T-helper 2 cell (primary cell): Measurements from ENCODE around the gene TXNRD2.

Experiments
- DNase-seq, 5 experiments: peaks; one replicate each; pipeline versions ENCODE4 v3.0.0 to v3.0.0-alpha.2; 2012 to 2022

TXNRD2 gene

DNA sequence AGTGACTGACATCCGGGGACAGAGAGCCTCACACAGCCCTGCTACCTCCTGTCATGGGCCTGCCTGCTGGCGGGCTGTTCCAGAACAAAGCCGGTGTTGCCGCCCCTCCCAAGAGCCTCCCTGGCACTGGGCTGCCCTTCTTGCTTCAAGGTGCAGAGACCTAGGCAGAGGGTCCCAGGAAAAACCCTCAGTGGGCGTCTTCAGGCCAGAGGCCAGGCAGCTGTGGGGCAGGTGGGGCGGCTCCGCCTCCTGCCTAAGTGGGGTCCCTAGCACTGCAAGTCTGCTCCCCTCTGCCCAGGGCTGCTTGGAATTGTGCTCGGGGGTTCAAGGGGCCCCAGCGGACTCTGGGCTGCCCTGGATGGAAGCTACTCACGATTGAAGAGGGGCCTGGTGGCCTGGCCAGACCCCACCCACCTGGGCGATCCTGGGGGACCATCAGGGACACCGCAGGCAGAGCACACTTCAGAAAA, 66.5 kb downstream of the TXNRD2 start:
- no peak for DNase-seq

- DNase-seq, result peak in 3 of 5 experiments; percentile 8 to 62 (median 24)
Observed at GRCh38 chr22:19874307-19875060, 67.1 kb downstream of the TXNRD2 start.

- DNase-seq, result peak in 1 of 5 experiments; percentile 1
Observed at GRCh38 chr22:19873960-19874306, 67.7 kb downstream of the TXNRD2 start.

DNA sequence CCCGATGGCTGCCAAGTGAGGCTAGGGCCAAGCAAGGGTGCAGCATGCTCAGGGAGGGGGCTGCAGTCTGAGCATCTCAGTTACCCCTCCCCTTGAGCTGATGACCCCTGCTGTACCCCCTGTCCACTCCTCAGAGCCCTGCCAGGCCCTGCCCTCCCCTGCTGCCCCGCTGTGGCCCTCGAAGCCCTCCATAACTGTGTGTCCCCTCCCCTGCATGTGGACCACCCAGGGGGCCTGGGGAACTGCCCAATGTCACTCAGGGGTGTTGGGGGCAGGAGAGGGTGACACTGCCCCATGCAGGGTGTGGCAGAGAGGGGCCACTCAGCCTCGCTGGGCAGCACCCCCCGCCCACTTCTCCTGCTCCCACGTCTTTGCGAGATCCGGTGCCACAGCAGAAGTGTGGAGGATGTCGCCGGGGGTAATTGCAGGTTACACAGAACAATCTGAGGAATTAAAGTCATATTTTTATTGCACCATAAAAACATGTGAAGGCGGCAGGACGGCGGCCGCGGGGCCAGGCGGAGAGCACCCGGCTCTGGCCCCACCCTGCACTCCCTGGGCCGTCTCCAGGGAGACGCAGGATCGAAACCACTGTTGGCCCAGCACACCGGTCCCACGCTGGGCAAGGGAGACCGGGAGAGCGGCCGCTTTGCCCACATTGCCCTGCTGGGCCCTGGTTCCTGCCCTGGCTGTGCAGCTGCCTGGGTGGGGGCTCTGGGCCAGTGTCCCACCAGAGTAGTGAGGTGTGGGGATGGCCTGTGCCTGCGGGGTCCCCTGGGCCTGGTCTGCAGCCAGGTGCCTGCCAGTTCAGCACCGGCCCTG, 68.3 kb downstream of the TXNRD2 start:
- peak in 1 of 5 experiments; percentile 2 for DNase-seq

DNA sequence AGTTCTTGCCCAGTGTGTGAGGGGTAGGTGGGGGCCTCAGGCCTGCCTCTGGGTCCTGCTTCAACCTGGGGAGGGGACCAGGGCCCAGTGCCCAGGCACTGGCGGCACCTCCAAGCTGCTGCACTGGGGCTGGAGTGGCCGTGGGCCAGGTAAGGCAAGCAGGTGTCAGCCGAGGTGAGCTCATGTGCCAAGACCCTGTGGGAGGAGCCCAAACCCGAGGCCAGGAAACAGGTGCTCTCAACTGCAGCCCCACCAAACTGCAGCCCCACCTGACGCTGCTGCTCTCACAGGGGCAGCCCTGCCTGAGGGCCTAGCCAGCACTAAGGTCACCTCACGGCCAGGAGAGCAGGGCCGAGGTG, 68.9 kb downstream of the TXNRD2 start:
- no peak for DNase-seq

GRCh38 chr22:19871845-19872778, 69.5 kb downstream of the TXNRD2 start:
- DNase-seq, result peak in 1 of 5 experiments; percentile 1

- DNase-seq, result peak in 1 of 5 experiments; percentile 2
Observed at GRCh38 chr22:19871023-19871844, 70.4 kb downstream of the TXNRD2 start.

GRCh38 chr22:19870153-19871022, 71.2 kb downstream of the TXNRD2 start:
- DNase-seq, result peak in 1 of 5 experiments; percentile 2

DNA sequence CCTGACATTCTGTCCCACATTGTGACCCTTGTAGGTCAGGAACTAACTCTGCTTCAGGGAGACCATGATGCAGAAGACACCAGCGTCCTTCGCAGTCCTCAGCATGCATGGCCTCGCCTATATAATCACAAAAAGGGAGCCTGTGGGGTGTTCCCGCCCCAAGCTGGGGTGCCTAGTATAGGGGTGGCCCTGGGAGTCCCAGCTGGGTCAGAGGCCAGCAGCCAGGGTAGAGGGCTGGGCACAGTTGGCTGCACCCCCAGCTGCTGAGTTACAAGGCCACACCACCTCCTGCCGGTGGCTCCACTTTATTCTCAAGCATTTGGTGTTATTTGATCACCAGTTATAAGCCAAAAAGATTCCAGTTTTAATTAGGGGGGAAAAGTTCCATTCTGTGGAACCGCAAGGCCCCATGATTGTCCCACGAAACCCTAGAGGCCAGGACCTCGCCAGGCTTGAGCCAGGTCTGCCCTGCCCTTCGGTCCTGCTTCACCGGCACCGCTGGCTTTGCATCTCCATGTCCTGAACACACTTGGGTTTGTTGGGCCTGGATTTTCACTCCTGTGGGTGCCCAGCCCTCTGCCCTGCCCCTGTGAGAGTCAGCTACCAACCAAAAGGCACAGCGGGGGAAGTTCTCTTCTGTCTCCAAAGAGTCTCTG, 72.0 kb downstream of the TXNRD2 start:
- no peak for DNase-seq

GRCh38 chr22:19868773-19869471, 72.7 kb downstream of the TXNRD2 start:
- peak in 1 of 5 experiments; percentile 3 for DNase-seq

DNA sequence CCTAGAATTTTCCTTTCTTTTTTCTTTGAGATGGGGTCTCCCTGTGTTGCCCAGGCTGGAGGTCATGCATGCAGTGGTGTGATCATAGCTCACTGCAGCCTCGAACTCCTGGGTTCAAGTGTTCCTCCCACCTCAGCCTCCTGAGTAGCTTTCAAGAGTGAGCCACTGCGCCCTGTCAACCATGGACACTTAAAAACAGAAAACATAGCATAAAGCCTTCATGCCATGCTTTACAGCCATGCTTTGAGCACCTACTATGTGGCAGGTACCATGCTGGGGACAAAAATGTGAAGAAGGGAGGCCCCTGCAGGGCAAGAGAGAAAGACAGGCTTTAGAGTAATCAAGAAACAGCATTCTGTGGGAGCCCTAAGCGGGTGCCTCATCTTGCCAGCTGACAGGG, 73.3 kb downstream of the TXNRD2 start:
- DNase-seq, result no peak

DNA sequence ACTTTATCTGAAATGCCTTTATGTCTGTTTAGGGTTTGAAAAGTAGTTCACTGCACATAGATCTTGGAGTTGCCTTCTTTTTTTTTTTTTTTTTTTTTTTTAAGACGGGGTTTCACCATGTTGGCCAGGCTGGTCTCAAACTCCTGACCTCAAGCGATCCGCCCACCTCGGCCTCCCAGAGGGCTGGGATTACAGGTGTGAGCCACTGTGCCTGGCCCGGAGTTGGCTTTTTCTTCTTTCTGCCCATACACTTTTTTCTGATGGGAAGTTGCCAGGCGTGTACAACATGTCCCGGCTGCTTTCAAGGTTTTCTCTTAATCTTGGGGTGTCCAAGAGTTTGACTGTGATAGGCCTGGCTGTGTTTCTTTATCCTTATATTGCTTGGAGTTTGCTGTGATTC, 74.0 kb downstream of the TXNRD2 start:
- DNase-seq, result no peak

DNA sequence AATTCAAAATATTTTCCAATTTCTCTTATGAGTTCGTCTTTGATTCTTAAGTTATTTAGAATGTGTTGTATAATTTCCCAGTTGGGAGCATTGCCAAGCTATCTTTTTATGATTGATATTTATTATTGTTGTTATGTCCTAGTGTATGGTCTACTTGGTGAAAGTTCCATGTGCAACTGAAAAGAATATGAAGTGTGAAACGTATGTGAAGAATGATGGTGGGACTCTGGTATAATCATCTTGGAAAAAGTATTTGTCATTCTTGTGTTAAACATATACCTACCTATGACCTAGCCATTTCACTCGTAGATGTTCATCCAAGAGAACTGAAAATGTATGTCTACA, 75.0 kb downstream of the TXNRD2 start:
- no peak for DNase-seq

DNA sequence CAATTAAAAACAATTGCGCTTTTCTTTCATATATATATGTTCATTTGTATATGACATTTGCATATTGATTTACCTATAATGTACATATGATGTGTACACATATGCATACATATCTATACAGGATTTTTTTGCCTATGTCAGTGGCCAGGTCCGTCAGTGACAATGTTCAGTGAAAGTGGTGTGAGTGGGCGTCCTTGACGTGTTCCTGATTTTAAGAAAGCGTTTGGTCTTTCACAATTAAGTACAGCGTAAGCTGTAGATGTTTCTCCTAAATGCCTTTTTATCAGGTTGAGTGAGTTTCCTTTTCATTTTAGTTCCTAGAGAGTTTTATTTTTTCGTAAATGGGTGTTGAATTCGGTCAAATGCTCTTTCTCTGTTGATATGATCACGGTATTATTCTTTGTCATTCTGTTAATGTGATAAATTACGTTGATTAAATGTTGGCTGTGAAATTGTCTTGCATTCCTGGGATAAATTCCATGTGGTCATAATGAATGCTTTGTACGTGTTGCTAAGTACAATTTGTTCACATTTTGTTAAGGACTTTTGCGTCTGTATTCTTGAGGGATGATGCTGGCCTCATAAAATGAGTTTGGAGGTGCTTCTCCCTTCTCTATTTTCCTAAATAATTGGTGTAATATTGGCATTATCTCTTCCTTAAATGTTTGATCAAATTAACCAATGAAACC, 76.3 kb downstream of the TXNRD2 start:
- DNase-seq, result no peak

DNA sequence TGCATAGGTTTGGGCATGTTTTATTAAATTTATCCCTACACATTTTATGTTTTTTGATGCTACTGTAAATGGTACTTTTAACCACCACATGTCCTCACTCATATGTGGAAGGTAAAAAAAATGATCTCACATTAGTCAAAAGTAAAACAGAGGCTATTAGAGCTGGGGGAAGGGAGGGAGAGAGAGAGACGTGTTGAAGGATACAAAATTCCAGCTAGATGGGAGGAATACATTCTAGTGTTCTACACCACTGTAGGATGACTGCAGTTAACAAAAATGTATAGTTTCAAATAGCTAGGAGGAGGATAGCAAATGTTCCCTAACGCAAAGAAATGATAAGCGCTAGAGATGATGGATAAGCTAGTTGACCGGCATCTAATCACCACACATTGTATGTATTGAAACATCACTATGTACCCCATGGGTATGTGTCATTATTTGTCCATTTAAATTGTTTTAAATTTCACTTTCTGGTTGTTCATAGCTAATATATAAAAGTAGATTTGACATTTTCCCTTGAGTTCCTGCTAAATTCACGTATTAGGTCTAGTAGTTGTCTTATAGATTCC, 77.0 kb downstream of the TXNRD2 start:
- no peak for DNase-seq

- DNase-seq, result no peak
Observed at GRCh38 chr22:19863571-19863970, 78.0 kb downstream of the TXNRD2 start.

GRCh38 chr22:19862619-19863246, 78.9 kb downstream of the TXNRD2 start:
- DNase-seq, result no peak

- no peak for DNase-seq
Observed at GRCh38 chr22:19859861-19860510, 81.6 kb downstream of the TXNRD2 start.
